Measurements from ENCODE around the gene SCN8A. TPM values are rescaled to one million over a fixed set of nuclear protein-coding genes. Genes with fewer than 3 reads are reported as not detected.
"Not testable (repeated sequence)": the region's sequence is repeated elsewhere in the genome, so short reads cannot be mapped to it uniquely, and the experiment has no call there.

SCN8A gene
- total and polyA plus RNA-seq, 9 donors: 0.21 to 2.9 (median 1.5) TPM

DNA sequence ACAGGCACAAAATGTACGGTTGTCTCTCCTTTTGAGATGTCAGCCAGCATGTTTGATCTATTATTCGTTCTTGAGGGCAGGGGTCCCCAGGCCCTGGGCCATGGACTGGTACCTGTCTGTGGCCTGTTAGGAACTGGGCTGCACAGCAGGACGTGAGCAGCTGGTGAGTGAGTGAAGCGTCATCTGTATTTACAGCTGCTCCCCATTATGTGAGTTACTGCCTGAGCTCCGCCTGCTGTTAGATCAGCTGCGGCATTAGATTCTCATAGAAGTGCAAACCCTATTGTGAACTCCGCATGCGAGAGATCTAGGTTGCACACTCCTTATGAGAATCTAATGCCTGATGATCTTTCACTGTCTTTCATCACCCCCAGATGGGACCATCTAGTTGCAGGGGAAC, 41.4 kb upstream of the SCN8A start:
- TF ChIP-seq, protein P1, sequence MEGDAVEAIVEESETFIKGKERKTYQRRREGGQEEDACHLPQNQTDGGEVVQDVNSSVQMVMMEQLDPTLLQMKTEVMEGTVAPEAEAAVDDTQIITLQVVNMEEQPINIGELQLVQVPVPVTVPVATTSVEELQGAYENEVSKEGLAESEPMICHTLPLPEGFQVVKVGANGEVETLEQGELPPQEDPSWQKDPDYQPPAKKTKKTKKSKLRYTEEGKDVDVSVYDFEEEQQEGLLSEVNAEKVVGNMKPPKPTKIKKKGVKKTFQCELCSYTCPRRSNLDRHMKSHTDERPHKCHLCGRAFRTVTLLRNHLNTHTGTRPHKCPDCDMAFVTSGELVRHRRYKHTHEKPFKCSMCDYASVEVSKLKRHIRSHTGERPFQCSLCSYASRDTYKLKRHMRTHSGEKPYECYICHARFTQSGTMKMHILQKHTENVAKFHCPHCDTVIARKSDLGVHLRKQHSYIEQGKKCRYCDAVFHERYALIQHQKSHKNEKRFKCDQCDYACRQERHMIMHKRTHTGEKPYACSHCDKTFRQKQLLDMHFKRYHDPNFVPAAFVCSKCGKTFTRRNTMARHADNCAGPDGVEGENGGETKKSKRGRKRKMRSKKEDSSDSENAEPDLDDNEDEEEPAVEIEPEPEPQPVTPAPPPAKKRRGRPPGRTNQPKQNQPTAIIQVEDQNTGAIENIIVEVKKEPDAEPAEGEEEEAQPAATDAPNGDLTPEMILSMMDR (IDR thresholded peaks at IDR 0.05): no peak
- TF ChIP-seq EP300 (IDR thresholded peaks at IDR 0.05): no peak
- TF ChIP-seq POLR2A (IDR thresholded peaks at IDR 0.05): no peak
- intact Hi-C loops (cut with DNase I): no loop called here
- 82 to 85% (median 84%) methylated on average over 8 of the region's 8 CpGs for WGBS, 3 donors
- no peaks in the 10 kb centered on the region for H3K4me1 ChIP-seq (ENCODE audit: insufficient read depth)
- no peak for DNase-seq
- no peak overlapping the region for H3K27ac ChIP-seq
- H3K27me3 ChIP-seq: no peaks in the 10 kb centered on the region
- H3K36me3 ChIP-seq: no peaks in the 10 kb centered on the region
- H3K4me3 ChIP-seq: no peak overlapping the region
- no peaks in the 10 kb centered on the region for H3K9me3 ChIP-seq

DNA sequence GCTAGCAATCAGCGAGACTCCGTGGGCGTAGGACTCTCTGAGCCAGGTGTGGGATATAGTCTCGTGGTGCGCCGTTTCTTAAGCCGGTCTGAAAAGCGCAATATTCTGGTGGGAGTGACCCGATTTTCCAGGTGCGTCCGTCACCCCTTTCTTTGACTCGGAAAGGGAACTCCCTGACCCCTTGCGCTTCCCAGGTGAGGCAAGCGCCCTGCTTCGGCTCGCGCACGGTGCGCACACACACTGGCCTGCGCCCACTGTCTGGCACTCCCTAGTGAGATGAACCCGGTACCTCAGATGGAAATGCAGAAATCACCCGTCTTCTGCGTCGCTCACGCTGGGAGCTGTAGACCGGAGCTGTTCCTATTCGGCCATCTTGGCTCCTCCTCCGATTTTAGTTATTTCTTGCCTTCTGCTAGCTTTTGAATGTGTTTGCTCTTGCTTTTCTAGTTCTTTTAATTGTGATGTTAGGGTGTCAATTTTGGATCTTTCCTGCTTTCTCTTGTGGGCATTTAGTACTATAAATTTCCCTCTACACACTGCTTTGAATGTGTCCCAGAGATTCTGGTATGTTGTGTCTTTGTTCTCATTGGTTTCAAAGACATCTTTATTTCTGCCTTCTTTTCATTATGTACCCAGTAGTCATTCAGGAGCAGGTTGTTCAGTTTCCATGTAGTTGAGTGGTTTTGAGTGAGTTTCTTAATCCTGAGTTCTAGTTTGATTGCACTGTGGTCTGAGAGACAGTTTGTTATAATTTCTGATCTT, 22.6 kb upstream of the SCN8A start:
- not testable (repeated sequence) for H3K4me3 ChIP-seq; H3K27me3 ChIP-seq; H3K9me3 ChIP-seq; H3K27ac ChIP-seq; H3K36me3 ChIP-seq; H3K4me1 ChIP-seq (ENCODE audit: insufficient read depth); DNase-seq
- intact Hi-C loops (cut with DNase I): loop anchor here in 1 of 4 donors (10.0 kb wide), 1 partner anchor 776 kb away; no protein-coding TSS in a partner anchor
- 73 to 100% (median 79%) methylated on average over 1 to 17 of the region's 28 CpGs for WGBS, 3 donors

DNA sequence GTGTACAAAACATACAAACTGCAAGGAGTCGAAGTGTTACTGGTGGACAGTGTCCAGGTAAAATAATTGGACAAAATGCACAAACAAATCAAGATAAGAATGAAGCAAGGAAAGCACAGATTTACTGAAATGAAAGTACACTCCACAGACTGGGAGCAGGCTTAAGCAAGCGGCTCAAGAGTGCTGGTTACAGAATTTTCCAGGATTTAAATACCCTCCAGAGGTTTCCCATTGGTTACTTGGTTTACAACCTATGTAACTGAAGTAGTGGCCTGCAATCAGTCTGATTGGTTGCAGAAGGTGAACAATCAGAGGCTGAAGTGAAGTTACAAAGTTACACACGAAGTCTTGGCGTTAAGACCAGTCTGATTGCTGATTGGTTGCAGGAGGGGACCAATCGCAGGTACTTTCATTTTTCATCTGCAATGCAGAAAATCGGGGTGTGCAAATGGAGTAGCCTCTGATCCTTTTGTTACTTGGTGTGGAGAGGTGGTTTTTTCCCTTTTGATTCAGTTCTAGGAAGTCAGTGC, 11.6 kb upstream of the SCN8A start:
- H3K27me3 ChIP-seq: no peaks in the 10 kb centered on the region
- no peak overlapping the region for H3K27ac ChIP-seq
- intact Hi-C loops (cut with DNase I): no loop called here
- no peak for DNase-seq
- 74 to 87% (median 77%) methylated on average over 6 of the region's 6 CpGs for WGBS, 3 donors
- H3K9me3 ChIP-seq: no peaks in the 10 kb centered on the region
- no peaks in the 10 kb centered on the region for H3K36me3 ChIP-seq
- H3K4me1 ChIP-seq (ENCODE audit: insufficient read depth): no peaks in the 10 kb centered on the region
- H3K4me3 ChIP-seq: no peak overlapping the region
- TF ChIP-seq POLR2A (IDR thresholded peaks at IDR 0.05): no peak
- TF ChIP-seq EP300 (IDR thresholded peaks at IDR 0.05): no peak
- TF ChIP-seq, protein P1 (IDR thresholded peaks at IDR 0.05): no peak

DNA sequence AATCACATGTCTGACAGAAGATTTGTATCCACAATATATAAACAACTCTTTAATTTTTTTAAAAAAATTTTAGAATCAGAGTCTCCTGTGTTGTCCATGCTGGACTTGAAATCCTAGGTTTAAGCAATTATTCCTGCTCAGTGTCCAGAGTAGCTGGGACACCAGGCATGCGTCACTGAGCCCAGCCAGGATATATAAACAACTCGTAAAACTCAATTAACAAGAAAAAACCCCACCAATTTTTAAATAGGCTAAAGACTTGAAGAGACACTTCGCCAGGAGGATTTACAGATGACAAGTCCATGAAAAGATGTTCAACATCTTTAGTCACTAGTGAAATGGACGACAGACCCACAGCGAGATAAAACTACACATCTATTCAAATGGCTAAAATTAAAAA, 2.0 kb upstream of the SCN8A start:
- H3K4me3 ChIP-seq: no peak overlapping the region
- no peaks in the 10 kb centered on the region for H3K36me3 ChIP-seq
- no peak overlapping the region for H3K27ac ChIP-seq
- intact Hi-C loops (cut with DNase I): no loop called here
- peaks cover 3% of the 10 kb centered on the region for H3K4me1 ChIP-seq (ENCODE audit: insufficient read depth)
- no peaks in the 10 kb centered on the region for H3K27me3 ChIP-seq
- no peaks in the 10 kb centered on the region for H3K9me3 ChIP-seq
- DNase-seq: no peak
- 61 to 67% (median 62%) methylated on average over 5 of the region's 5 CpGs for WGBS, 3 donors
- TF ChIP-seq, protein P1 (IDR thresholded peaks at IDR 0.05): no peak
- TF ChIP-seq EP300 (IDR thresholded peaks at IDR 0.05) (no peak), POLR2A (IDR thresholded peaks at IDR 0.05) (no peak)

DNA sequence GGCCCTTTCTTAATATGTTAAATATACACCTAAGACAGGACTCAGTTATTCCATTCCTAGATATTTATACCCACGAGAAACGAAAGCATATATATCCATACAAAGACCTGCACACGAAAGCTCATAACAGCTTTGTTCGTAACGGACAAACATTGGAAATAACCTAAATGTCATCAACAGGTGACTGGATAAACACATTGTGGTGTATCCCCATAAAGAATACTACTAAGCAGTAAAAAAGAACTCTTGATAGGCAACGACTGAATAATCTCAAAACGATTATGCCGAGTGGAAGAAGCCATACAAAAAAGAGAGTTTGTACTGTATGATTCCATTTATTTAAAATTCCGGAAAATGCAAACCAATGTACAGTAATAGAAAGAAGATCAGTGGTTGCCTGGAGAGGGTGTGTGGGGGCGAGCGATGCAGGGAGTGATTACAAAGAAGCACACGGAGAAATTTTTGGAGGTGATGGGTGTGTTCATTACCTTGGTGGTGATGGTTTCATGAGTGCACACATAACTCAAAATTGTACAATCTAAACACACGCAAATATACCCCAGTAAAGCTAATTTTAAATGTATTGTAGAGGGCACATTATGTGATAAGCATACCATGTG, 1.4 kb upstream of the SCN8A start:
- 71 to 73% (median 73%) methylated on average over 13 of the region's 13 CpGs for WGBS, 3 donors
- Histone ChIP-seq H3K4me3 (no peak overlapping the region), H3K9me3 (no peaks in the 10 kb centered on the region), H3K27me3 (no peaks in the 10 kb centered on the region), H3K36me3 (no peaks in the 10 kb centered on the region), H3K27ac (no peak overlapping the region), H3K4me1 (ENCODE audit: insufficient read depth) (peaks cover 3% of the 10 kb centered on the region)
- TF ChIP-seq POLR2A (IDR thresholded peaks at IDR 0.05): no peak
- TF ChIP-seq EP300 (IDR thresholded peaks at IDR 0.05): no peak
- TF ChIP-seq, protein P1 (IDR thresholded peaks at IDR 0.05): no peak
- intact Hi-C loops (cut with DNase I): no loop called here
- DNase-seq: no peak

All from ovary (tissue), 9 donors.